AG08395 (cell line): ENCODE measurements around the gene CRTC1.

Experiments used
- DNase-seq: peaks from one replicate; pipeline ENCODE4 v3.0.0; 2012; ENCODE audit warnings: mixed read lengths, low spot score

Gene CRTC1

GRCh38 chr19:18749362-18750231, 66.1 kb downstream of the CRTC1 start:
- DNase-seq: no peak

GRCh38 chr19:18750295-18750970, 67.0 kb downstream of the CRTC1 start:
- DNase-seq: no peak

GRCh38 chr19:18751571-18751970, 68.1 kb downstream of the CRTC1 start:
- DNase-seq: no peak

GRCh38 chr19:18754501-18754900, 71.0 kb downstream of the CRTC1 start:
- DNase-seq: no peak

- DNase-seq: no peak
Measured at GRCh38 chr19:18756896-18757295, 73.4 kb downstream of the CRTC1 start.

GRCh38 chr19:18759304-18759994, 76.0 kb downstream of the CRTC1 start:
- DNase-seq: no peak

GRCh38 chr19:18759995-18760426, 76.5 kb downstream of the CRTC1 start:
- DNase-seq: no peak

- no peak for DNase-seq
Measured at GRCh38 chr19:18760440-18761383, 77.2 kb downstream of the CRTC1 start.

GRCh38 chr19:18761531-18762110, 78.1 kb downstream of the CRTC1 start:
- DNase-seq: no peak

- DNase-seq: no peak
Measured at GRCh38 chr19:18762125-18763023, 78.9 kb downstream of the CRTC1 start.

- peak; percentile 95 for DNase-seq
Measured at GRCh38 chr19:18763674-18764590, 80.5 kb downstream of the CRTC1 start.

GRCh38 chr19:18764591-18765051, 81.1 kb downstream of the CRTC1 start:
- DNase-seq: peak; percentile 62

- DNase-seq: no peak
Measured at GRCh38 chr19:18765224-18765623, 81.7 kb downstream of the CRTC1 start.

- no peak for DNase-seq
Measured at GRCh38 chr19:18768046-18768771, 84.7 kb downstream of the CRTC1 start.

- DNase-seq: no peak
Measured at GRCh38 chr19:18768997-18769891, 85.8 kb downstream of the CRTC1 start.

- DNase-seq: no peak
Measured at GRCh38 chr19:18769989-18770528, 86.6 kb downstream of the CRTC1 start.
